AG10803 (cell line): ENCODE measurements around the gene ZFYVE27.

ENCODE experiments used
- DNase-seq: peaks from one replicate; pipeline ENCODE4 v3.0.0; 2010; ENCODE audit warnings: low read depth
- H3K4me3 ChIP-seq: 2 replicates; pipeline ENCODE4 v1.5.1; 2011; ENCODE audit warnings: mild to moderate bottlenecking, low read length, control low read depth
- TF ChIP-seq, protein P1 (sequence below): conservative IDR thresholded peaks from 2 replicates; pipeline ENCODE4 v1.5.1; 2011; ENCODE audit warnings: mild to moderate bottlenecking, low read length, control low read depth, inconsistent platforms

Gene ZFYVE27

GRCh38 chr10:97726636-97727178 is 10.2 kb upstream of the ZFYVE27 start:
- DNase-seq, result peak; percentile 84
- peak overlapping the region; percentile 40 for H3K4me3 ChIP-seq
- TF ChIP-seq, protein P1, sequence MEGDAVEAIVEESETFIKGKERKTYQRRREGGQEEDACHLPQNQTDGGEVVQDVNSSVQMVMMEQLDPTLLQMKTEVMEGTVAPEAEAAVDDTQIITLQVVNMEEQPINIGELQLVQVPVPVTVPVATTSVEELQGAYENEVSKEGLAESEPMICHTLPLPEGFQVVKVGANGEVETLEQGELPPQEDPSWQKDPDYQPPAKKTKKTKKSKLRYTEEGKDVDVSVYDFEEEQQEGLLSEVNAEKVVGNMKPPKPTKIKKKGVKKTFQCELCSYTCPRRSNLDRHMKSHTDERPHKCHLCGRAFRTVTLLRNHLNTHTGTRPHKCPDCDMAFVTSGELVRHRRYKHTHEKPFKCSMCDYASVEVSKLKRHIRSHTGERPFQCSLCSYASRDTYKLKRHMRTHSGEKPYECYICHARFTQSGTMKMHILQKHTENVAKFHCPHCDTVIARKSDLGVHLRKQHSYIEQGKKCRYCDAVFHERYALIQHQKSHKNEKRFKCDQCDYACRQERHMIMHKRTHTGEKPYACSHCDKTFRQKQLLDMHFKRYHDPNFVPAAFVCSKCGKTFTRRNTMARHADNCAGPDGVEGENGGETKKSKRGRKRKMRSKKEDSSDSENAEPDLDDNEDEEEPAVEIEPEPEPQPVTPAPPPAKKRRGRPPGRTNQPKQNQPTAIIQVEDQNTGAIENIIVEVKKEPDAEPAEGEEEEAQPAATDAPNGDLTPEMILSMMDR, result no peak

DNA sequence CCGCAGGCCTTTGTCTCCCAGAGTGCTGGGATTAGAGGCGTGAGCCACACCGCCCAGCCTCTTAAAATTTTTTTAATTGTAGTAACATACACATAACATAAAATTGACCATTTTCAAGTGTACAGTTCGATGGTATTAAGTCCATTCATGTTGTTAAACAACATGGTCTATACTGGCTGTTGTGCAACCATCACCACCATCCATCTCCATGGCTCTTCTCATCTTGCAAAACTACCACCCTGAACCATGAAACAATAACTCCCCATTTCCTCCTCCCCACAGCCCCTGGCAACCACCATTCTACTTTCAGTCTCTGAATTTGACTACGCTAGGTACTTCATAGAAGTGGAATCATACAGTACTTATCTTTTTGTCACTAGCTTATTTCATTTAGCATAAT is 7.9 kb upstream of the ZFYVE27 start:
- no peak for DNase-seq
- no peak overlapping the region for H3K4me3 ChIP-seq
- TF ChIP-seq, protein P1, result no peak

GRCh38 chr10:97731346-97732051 is 5.4 kb upstream of the ZFYVE27 start:
- DNase-seq, result peak; percentile 80
- H3K4me3 ChIP-seq, result no peak overlapping the region
- TF ChIP-seq, protein P1, result peak; percentile 96

GRCh38 chr10:97732052-97732359 is 4.9 kb upstream of the ZFYVE27 start:
- no peak overlapping the region for H3K4me3 ChIP-seq
- TF ChIP-seq, protein P1, result no peak
- DNase-seq, result no peak

GRCh38 chr10:97733256-97733655 is 3.7 kb upstream of the ZFYVE27 start:
- H3K4me3 ChIP-seq, result no peak overlapping the region
- TF ChIP-seq, protein P1, result no peak
- DNase-seq, result no peak

- TF ChIP-seq, protein P1, result no peak
- DNase-seq, result no peak
- no peak overlapping the region for H3K4me3 ChIP-seq
Observed at GRCh38 chr10:97734021-97734420, 2.9 kb upstream of the ZFYVE27 start.

GRCh38 chr10:97736403-97736901 is 476 bp upstream of the ZFYVE27 start:
- H3K4me3 ChIP-seq, result peak overlapping the region; percentile 38
- TF ChIP-seq, protein P1, result no peak
- no peak for DNase-seq
